Measurements from ENCODE around the gene L3MBTL2.

DNA sequence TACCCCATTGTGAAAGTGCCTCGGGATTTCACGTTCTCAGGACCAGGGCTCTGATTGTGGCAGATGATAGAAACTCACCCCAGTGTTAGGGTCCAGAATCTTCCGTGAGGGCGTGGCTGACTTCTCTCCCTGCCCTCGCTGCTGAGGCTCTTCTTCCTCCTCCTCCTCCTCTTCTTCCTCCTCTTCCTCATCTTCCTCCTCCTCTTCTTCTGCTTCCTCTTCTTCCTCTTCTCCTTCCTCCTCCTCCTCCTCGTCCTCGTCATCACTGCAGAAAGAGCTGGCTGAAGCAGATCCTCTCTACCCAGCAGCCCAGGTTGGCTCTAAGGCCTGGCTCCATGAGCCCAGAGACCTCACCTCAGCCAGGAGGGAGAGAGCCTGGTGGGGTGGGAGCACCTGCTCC is 49.1 kb downstream of the L3MBTL2 start:
- TF ChIP-seq TAF15 (IDR thresholded peaks at IDR 0.05; ENCODE audit: low read depth, low read length) (no peak), GATA2 (CRISPR knock-in tag; IDR thresholded peaks at IDR 0.05) (no peak)
- TF ChIP-seq, protein P1, sequence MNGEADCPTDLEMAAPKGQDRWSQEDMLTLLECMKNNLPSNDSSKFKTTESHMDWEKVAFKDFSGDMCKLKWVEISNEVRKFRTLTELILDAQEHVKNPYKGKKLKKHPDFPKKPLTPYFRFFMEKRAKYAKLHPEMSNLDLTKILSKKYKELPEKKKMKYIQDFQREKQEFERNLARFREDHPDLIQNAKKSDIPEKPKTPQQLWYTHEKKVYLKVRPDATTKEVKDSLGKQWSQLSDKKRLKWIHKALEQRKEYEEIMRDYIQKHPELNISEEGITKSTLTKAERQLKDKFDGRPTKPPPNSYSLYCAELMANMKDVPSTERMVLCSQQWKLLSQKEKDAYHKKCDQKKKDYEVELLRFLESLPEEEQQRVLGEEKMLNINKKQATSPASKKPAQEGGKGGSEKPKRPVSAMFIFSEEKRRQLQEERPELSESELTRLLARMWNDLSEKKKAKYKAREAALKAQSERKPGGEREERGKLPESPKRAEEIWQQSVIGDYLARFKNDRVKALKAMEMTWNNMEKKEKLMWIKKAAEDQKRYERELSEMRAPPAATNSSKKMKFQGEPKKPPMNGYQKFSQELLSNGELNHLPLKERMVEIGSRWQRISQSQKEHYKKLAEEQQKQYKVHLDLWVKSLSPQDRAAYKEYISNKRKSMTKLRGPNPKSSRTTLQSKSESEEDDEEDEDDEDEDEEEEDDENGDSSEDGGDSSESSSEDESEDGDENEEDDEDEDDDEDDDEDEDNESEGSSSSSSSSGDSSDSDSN (IDR thresholded peaks at IDR 0.05; ENCODE audit: borderline replicate concordance in 1 of 2, low read depth in 2 of 2, low read length in 2 of 2), result no peak

Data from K562 (cell line).